Activated naive CD8-positive, alpha-beta T cell (primary cell): ENCODE data around the gene XKR7.
A peak's percentile ranks its signal among the peaks of the same experiment; 100 is the strongest.

Source experiments
- H3K27ac Mint-ChIP-seq: one replicate; pipeline ENCODE4 v1.8.0; 2021; ENCODE audit warnings: mixed read lengths
- H3K27me3 Mint-ChIP-seq: one replicate; pipeline ENCODE4 v1.8.0; 2021; ENCODE audit warnings: mixed read lengths
- H3K36me3 Mint-ChIP-seq: one replicate; pipeline ENCODE4 v1.8.0; 2021; ENCODE audit warnings: mixed read lengths
- H3K4me1 Mint-ChIP-seq: one replicate; pipeline ENCODE4 v1.8.0; 2021; ENCODE audit warnings: low read depth, mixed read lengths
- H3K4me3 Mint-ChIP-seq: one replicate; pipeline ENCODE4 v1.8.0; 2021; ENCODE audit warnings: mild to moderate bottlenecking, mixed read lengths
- H3K9me3 Mint-ChIP-seq: one replicate; pipeline ENCODE4 v1.8.0; 2021; ENCODE audit warnings: low read depth, mixed read lengths

Gene XKR7

DNA sequence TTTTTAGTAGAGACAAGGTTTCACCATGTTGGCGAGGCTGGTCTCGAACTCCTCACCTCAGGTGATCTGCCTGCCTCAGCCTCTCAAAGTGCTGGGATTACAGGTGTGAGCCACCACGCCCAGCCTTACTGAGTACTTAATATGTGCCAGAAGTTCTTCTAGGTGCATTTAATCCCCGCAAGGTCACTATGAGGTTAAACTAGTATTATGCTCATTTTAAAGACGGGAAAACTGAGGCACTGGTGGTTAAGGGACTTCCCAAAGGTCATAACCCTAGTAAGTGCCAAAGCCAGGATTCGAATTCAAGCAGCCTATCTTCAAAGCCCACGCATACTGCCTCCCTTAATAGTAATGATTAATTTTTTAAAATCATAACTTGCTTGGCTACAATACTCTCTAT is 41.6 kb downstream of the XKR7 start:
- Mint-ChIP-seq H3K27ac (no peak overlapping the region), H3K4me1 (no peaks in the 10 kb centered on the region), H3K9me3 (no peaks in the 10 kb centered on the region), H3K27me3 (peaks cover 5% of the 10 kb centered on the region), H3K36me3 (no peaks in the 10 kb centered on the region), H3K4me3 (no peak overlapping the region)

DNA sequence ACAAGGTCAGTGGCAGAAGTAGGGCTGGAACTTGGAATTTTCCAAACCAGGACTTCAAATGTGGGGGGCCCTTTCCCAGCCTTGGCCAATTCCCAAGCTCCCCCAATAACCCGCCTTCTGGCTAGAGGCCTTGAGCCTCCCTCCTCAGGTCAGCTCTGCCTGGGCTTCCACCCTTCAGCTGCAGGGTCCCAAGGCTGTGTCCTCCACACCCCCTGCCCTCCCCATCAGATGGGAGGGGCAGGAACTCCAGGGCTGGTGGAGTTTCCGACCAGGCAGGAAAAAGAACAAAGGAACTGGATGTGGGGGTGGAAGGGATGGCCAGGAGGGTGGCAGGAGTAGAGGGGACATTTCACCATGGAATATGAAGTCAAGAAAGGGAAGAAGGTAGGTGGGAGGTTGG is 42.1 kb downstream of the XKR7 start, which contains the start of gene CCM2L:
TSS of gene CCM2L (plus strand) at position 338 of the 400 bp plus-strand sequence. CDS start at position 355, 17 bp downstream.
- no peaks in the 10 kb centered on the region for H3K4me1 Mint-ChIP-seq
- no peaks in the 10 kb centered on the region for H3K36me3 Mint-ChIP-seq
- no peak within 1 kb of the TSS for H3K27ac Mint-ChIP-seq
- H3K27me3 Mint-ChIP-seq, result peaks cover 5% of the 10 kb centered on the region
- H3K9me3 Mint-ChIP-seq, result no peaks in the 10 kb centered on the region
- H3K4me3 Mint-ChIP-seq, result no peak within 1 kb of the TSS

DNA sequence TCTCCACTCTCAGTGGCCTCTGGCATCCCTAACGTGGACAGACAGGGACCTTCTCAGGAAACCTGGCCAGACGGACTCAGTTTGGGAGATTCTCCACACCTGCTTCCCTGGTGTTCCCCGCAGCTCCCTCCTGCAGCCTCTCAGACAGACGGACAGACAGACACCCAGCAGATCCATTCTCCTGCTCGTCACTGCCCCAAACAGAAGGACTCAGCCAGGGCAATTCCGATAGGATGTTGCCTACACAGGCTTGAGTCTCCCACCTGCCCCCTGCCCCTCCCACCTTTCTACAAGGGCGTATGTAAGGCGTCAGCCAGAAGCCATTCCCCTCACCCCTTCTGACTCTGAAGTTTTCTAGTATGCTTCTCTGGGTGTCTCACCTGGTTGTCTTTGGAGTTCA is 42.7 kb downstream of the XKR7 start:
- Mint-ChIP-seq H3K27me3 (peaks cover 11% of the 10 kb centered on the region), H3K4me1 (no peaks in the 10 kb centered on the region), H3K9me3 (no peaks in the 10 kb centered on the region), H3K27ac (no peak overlapping the region), H3K36me3 (no peaks in the 10 kb centered on the region), H3K4me3 (no peak overlapping the region)

DNA sequence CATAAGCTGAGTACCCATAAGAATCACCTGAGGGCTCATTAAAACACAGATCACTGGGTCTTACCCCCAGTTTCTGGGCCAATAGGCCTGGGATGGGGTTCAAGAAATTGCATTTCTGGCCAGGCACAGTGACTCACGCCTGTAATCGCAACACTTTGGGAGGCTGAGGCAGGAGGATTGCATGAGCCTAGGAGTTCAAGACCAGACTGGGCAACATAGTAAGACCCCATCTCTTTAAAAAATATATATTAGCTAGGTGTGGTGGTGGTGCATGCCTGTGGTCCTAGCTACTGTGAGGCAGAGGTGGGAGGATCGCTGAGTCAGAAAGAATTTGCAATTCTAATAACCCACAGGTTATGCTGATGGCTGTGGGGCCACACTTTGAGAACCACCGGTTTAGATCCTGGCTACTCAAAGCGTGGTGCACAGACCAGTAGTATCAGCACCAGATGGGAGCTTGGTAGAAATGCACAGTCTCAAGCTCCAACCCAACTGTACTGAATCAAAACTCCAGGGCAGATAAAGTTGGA is 44.3 kb downstream of the XKR7 start:
- H3K27ac Mint-ChIP-seq, result no peak overlapping the region
- no peak overlapping the region for H3K4me3 Mint-ChIP-seq
- H3K36me3 Mint-ChIP-seq, result no peaks in the 10 kb centered on the region

DNA sequence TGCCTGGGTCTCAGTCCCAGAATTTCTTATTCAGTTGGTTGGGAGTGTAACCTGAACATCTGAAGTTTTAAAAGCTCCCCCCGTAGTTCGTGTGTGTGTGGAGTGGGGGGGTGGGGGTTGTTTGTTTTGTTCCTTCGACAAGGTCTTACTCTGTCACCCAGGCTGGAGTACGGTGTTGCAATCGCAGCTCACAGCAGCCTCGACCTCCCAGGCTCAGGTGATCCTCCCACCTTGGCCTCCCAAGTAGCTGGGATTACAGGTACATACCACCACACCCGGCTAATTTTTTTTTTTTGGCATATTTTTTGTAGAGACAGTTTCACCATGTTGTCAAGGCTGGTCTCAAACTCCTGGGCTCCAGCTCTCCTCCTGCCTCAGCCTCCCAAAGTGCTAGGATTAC is 45.4 kb downstream of the XKR7 start:
- H3K4me3 Mint-ChIP-seq, result no peak overlapping the region
- H3K27me3 Mint-ChIP-seq, result peaks cover 18% of the 10 kb centered on the region
- no peak overlapping the region for H3K27ac Mint-ChIP-seq
- no peaks in the 10 kb centered on the region for H3K36me3 Mint-ChIP-seq
- peaks cover 4% of the 10 kb centered on the region for H3K4me1 Mint-ChIP-seq
- no peaks in the 10 kb centered on the region for H3K9me3 Mint-ChIP-seq

More for the DNA sequence above, 44.3 kb downstream of the XKR7 start:
- Mint-ChIP-seq H3K9me3 (no peaks in the 10 kb centered on the region), H3K4me1 (no peaks in the 10 kb centered on the region), H3K27me3 (peaks cover 13% of the 10 kb centered on the region)

GRCh38 chr20:32017711-32018251 is 49.8 kb downstream of the XKR7 start:
- Mint-ChIP-seq H3K27me3 (peaks cover 38% of the 10 kb centered on the region), H3K4me3 (peak overlapping the region; percentile 76), H3K27ac (no peak overlapping the region), H3K4me1 (peaks cover 18% of the 10 kb centered on the region), H3K36me3 (peaks cover 2% of the 10 kb centered on the region), H3K9me3 (no peaks in the 10 kb centered on the region)

DNA sequence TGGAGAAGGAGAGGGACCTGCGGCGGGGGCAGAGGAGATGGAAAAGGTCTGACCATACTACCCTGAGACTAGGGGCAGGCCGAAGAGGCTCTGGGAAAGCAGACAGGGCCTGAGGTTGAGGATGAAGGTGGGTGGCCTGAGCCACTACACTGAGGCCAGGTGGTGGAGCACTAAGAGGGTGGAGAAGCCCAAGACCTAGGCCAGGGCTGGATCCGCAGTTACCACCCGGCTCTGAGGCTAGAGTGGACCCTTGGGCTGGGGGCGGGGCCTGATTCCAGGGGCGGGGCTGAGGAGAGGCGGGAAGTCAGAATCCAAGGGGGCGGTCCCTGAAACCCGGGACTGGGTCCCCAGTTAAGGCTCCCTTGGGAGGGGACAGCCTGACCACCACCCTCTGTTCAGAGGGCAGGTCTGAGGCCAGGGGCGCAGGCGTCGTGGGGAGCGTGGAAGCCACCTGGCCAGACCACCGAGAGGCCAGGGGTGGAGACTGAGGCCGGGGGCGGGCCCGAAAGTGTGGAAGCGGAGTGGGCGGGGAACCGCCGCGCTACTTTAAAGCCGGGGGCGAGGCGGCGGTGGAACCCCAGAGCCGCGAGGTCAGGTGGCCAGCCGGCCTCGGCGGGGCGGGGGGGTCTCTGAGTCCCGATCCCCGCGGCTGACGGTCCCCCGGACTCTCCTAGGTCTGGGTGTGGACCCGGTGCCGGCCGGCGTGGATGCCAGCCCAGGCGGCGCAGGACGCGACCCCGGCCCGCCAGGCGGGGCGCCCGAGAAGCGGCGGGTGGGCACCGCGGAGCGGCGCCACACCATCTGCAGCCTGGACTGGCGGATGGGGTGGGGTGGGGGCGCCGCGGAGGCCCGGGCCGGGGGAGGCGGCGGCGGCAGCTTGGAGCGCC is 50.6 kb downstream of the XKR7 start:
- no peaks in the 10 kb centered on the region for H3K9me3 Mint-ChIP-seq
- H3K27me3 Mint-ChIP-seq, result peaks cover 43% of the 10 kb centered on the region
- H3K4me3 Mint-ChIP-seq, result peak overlapping the region; percentile 76
- H3K4me1 Mint-ChIP-seq, result peaks cover 18% of the 10 kb centered on the region
- H3K36me3 Mint-ChIP-seq, result peaks cover 2% of the 10 kb centered on the region
- H3K27ac Mint-ChIP-seq, result no peak overlapping the region

- H3K9me3 Mint-ChIP-seq, result no peaks in the 10 kb centered on the region
- peaks cover 2% of the 10 kb centered on the region for H3K36me3 Mint-ChIP-seq
- H3K4me1 Mint-ChIP-seq, result peaks cover 18% of the 10 kb centered on the region
- peaks cover 43% of the 10 kb centered on the region for H3K27me3 Mint-ChIP-seq
- peak overlapping the region; percentile 89 for H3K4me3 Mint-ChIP-seq
- H3K27ac Mint-ChIP-seq, result no peak overlapping the region
Measured at GRCh38 chr20:32019156-32019510, 51.2 kb downstream of the XKR7 start.

DNA sequence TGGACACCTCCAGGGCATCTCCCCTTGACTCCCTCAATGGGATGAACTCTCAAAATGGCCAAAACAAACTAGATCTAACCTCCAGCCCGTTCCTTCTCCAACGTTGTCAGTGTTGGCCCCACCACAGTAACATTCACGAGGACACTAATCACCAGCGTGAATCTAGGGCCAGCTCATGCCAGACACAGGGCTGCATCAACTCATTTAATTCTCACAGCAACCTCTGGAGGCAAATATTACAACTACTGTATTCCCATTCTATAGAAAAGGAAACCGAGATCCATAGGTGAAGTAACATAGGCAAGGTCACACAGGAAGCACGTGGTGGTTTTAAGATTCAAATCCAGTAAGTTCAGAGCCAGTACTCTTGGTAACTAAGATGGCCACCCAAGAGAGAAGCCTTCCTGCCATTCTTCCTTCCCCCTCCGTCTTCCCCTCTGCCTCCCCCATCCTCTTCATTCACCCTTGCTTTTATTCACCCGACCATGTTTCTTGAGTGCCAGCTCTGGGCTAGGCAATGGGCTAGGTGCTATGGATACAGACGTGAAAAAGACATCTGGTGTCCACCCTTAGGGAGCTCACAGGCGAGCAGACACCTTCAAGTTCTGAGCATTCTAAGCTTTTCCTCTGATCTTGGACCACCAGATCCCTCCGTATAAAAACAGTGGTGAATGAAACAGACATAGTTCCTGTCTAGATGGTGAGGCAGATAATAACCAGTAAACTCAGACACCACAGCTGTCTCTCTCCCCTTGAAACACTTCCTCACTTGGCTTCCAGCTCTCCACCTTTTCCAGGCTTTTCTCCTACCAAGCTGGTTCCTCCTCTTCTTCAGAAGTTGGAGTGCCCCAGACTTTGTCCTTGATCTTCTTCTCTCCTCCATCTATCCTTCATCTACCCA is 51.9 kb downstream of the XKR7 start:
- peaks cover 2% of the 10 kb centered on the region for H3K36me3 Mint-ChIP-seq
- H3K27ac Mint-ChIP-seq, result peak overlapping the region; percentile 2
- no peaks in the 10 kb centered on the region for H3K9me3 Mint-ChIP-seq
- peaks cover 43% of the 10 kb centered on the region for H3K27me3 Mint-ChIP-seq
- peak overlapping the region; percentile 89 for H3K4me3 Mint-ChIP-seq
- H3K4me1 Mint-ChIP-seq, result peaks cover 18% of the 10 kb centered on the region

DNA sequence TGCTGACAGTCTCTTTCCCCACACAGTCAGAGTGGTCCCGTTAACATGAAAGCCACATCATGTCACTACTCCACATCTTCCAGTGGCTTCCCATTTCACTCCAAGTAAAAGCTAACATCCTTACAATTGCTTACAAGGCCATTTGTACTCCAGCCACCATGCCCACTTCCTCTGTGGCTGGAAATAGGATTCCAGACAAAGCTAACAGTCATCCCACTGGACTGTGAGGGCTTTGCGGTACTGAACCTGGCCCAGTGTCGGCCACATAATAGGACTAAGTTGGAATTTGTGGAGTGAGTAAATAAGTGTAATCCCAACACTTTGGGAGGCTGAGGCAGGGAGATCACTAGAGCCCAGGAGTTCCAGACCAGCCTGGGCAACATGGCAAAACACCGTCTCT is 53.1 kb downstream of the XKR7 start:
- no peaks in the 10 kb centered on the region for H3K9me3 Mint-ChIP-seq
- no peak overlapping the region for H3K27ac Mint-ChIP-seq
- peaks cover 18% of the 10 kb centered on the region for H3K4me1 Mint-ChIP-seq
- peaks cover 37% of the 10 kb centered on the region for H3K27me3 Mint-ChIP-seq
- peaks cover 2% of the 10 kb centered on the region for H3K36me3 Mint-ChIP-seq
- no peak overlapping the region for H3K4me3 Mint-ChIP-seq

DNA sequence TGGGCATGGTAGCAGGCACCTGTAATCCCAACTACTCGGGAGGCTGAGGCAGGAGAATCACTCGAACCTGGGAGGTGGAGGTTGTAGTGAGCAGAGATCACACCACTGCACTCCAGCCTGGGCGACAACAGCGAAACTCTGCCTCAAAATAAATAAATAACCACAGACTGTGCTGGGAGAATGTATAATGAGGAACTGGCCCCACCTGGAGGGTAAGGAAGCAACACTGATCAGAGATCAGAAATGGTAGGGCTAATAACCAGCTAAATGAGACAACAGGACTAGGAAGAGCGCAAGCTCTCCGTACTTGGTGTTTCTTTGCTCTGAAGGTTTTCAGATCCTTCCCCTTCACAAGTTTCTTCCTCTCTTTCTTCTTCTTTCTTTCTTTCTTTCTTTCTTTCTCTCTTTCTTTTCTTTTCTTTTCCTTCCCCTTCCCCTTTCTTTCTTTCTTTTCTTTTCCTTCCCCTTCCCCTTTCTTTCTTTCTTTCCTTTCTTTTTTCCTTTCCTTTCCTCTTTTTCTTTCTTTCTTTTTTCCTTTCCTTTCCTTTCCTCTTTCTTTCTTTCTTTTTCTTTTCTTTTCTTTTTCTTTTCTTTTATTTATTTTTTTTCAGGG is 56.8 kb downstream of the XKR7 start:
- Mint-ChIP-seq H3K27me3 (peaks cover 28% of the 10 kb centered on the region), H3K9me3 (no peaks in the 10 kb centered on the region), H3K27ac (no peak overlapping the region), H3K4me3 (no peak overlapping the region), H3K36me3 (no peaks in the 10 kb centered on the region), H3K4me1 (peaks cover 9% of the 10 kb centered on the region)

- no peaks in the 10 kb centered on the region for H3K4me1 Mint-ChIP-seq
- no peak overlapping the region for H3K4me3 Mint-ChIP-seq
- H3K9me3 Mint-ChIP-seq, result no peaks in the 10 kb centered on the region
- no peak overlapping the region for H3K27ac Mint-ChIP-seq
- H3K36me3 Mint-ChIP-seq, result no peaks in the 10 kb centered on the region
- H3K27me3 Mint-ChIP-seq, result peaks cover 14% of the 10 kb centered on the region
Measured at GRCh38 chr20:32027643-32028042, 59.7 kb downstream of the XKR7 start.

GRCh38 chr20:32028647-32029372 is 60.9 kb downstream of the XKR7 start:
- Mint-ChIP-seq H3K4me3 (no peak overlapping the region), H3K4me1 (no peaks in the 10 kb centered on the region), H3K36me3 (no peaks in the 10 kb centered on the region), H3K27ac (no peak overlapping the region), H3K9me3 (no peaks in the 10 kb centered on the region), H3K27me3 (peaks cover 10% of the 10 kb centered on the region)

GRCh38 chr20:32029561-32029960 is 61.6 kb downstream of the XKR7 start:
- Mint-ChIP-seq H3K36me3 (no peaks in the 10 kb centered on the region), H3K4me3 (no peak overlapping the region), H3K9me3 (no peaks in the 10 kb centered on the region), H3K27me3 (peaks cover 10% of the 10 kb centered on the region), H3K27ac (no peak overlapping the region), H3K4me1 (no peaks in the 10 kb centered on the region)
